SK-N-SH treated with all-trans-retinoic acid at 6 μM for 48 hours (cell line): Measurements from ENCODE around the gene RAB4B.
"Not testable (repeated sequence)": the region's sequence is repeated elsewhere in the genome, so short reads cannot be mapped to it uniquely, and the experiment has no call there.

Experiments used
- ATAC-seq: fragments of 200-7000 bp; cut with Tn5 transposase; 3 replicates; pipeline ENCODE4 v1.9.1; 2020; ENCODE audit warnings: mild to moderate bottlenecking, moderate library complexity
- CREB5 ChIP-seq: fragments of 250-450 bp; sonication (Bioruptor Pico); IDR thresholded peaks from 2 replicates; pipeline ENCODE4 v1.5.1; 2020; ENCODE audit warnings: low read depth, mild to moderate bottlenecking, moderate library complexity
- CSDC2 ChIP-seq: fragments of 250-450 bp; sonication (Bioruptor Pico); IDR thresholded peaks from 2 replicates; pipeline ENCODE4 v1.5.0; 2020; ENCODE audit warnings: mild to moderate bottlenecking, moderate library complexity
- CSRNP3 ChIP-seq: fragments of 250-450 bp; sonication (Bioruptor Pico); IDR thresholded peaks from 2 replicates; pipeline ENCODE4 v1.5.1; 2021; ENCODE audit warnings: mild to moderate bottlenecking, moderate library complexity
- GLIS3 ChIP-seq: fragments of 250-450 bp; sonication (Bioruptor Pico); IDR thresholded peaks from 2 replicates; pipeline ENCODE4 v1.5.0; 2020; ENCODE audit warnings: mild to moderate bottlenecking, moderate library complexity
- ISL1 ChIP-seq: fragments of 250-450 bp; sonication (Bioruptor Pico); IDR thresholded peaks from 2 replicates; pipeline ENCODE4 v2.1.2; 2022; ENCODE audit warnings: mild to moderate bottlenecking, moderate library complexity
- OSR1 ChIP-seq: fragments of 250-450 bp; sonication (Bioruptor Pico); IDR thresholded peaks from 2 replicates; pipeline ENCODE4 v1.8.0; 2022; ENCODE audit warnings: moderate library complexity, mild to moderate bottlenecking, inconsistent platforms
- PATZ1 ChIP-seq: fragments of 250-450 bp; sonication (Bioruptor Pico); IDR thresholded peaks from 2 replicates; pipeline ENCODE4 v1.8.0; 2020; ENCODE audit warnings: mild to moderate bottlenecking, moderate library complexity, borderline replicate concordance
- POU6F1 ChIP-seq: fragments of 250-450 bp; sonication (Bioruptor Pico); IDR thresholded peaks from 2 replicates; pipeline ENCODE4 v1.8.0; 2021; ENCODE audit warnings: low read depth, mild to moderate bottlenecking, moderate library complexity, borderline replicate concordance
- PPARA ChIP-seq: fragments of 250-450 bp; sonication (Bioruptor Pico); IDR thresholded peaks from 2 replicates; pipeline ENCODE4 v1.5.0; 2020; ENCODE audit warnings: mild to moderate bottlenecking, borderline replicate concordance
- RARB ChIP-seq: fragments of 250-450 bp; sonication (Bioruptor Pico); IDR thresholded peaks from 2 replicates; pipeline ENCODE4 v1.8.0; 2021; ENCODE audit warnings: mild to moderate bottlenecking, moderate library complexity
- TCF4 ChIP-seq: fragments of 250-450 bp; sonication (Bioruptor Pico); IDR thresholded peaks from 2 replicates; pipeline ENCODE4 v1.8.0; 2021; ENCODE audit warnings: mild to moderate bottlenecking, moderate library complexity, borderline replicate concordance
- TOX ChIP-seq: fragments of 250-450 bp; sonication (Bioruptor Pico); IDR thresholded peaks from 2 replicates; pipeline ENCODE4 v1.8.0; 2021; ENCODE audit warnings: mild to moderate bottlenecking, moderate library complexity, borderline replicate concordance
- TSHZ2 ChIP-seq: fragments of 250-450 bp; sonication (Bioruptor Pico); IDR thresholded peaks from 2 replicates; pipeline ENCODE4 v1.5.0; 2020; ENCODE audit warnings: mild to moderate bottlenecking, moderate library complexity
- ZC3H10 ChIP-seq: fragments of 250-450 bp; sonication (Bioruptor Pico); IDR thresholded peaks from 2 replicates; pipeline ENCODE4 v1.5.1; 2021; ENCODE audit warnings: mild to moderate bottlenecking, moderate library complexity
- ZFP3 ChIP-seq: fragments of 250-450 bp; sonication (Bioruptor Pico); IDR thresholded peaks from 2 replicates; pipeline ENCODE4 v1.5.0; 2020; ENCODE audit warnings: mild to moderate bottlenecking, moderate library complexity
- ZFP30 ChIP-seq: fragments of 450-650 bp; formaldehyde crosslinking; IDR thresholded peaks from 2 replicates; pipeline ENCODE4 v1.5.0; 2022; ENCODE audit warnings: mild to moderate bottlenecking, moderate library complexity
- ZNF70 ChIP-seq: fragments of 450-650 bp; formaldehyde crosslinking; IDR thresholded peaks from 2 replicates; pipeline ENCODE4 v1.5.0; 2020; ENCODE audit warnings: mild to moderate bottlenecking, moderate library complexity

Gene RAB4B

GRCh38 chr19:40827386-40828247 lies 49.6 kb downstream of the RAB4B start:
- no peak for ATAC-seq
- no peak for TF ChIP-seq ZFP3 (CRISPR knock-in tag)
- TF ChIP-seq CREB5 = no peak
- no peak for TF ChIP-seq GLIS3 (CRISPR knock-in tag)
- no peak for TF ChIP-seq ZC3H10
- no peak for TF ChIP-seq CSRNP3 (CRISPR knock-in tag)
- TF ChIP-seq TOX (CRISPR knock-in tag) = no peak
- TF ChIP-seq CSDC2 (CRISPR knock-in tag) = no peak
- no peak for TF ChIP-seq ISL1
- TF ChIP-seq POU6F1 (CRISPR knock-in tag) = no peak
- no peak for TF ChIP-seq TCF4 (CRISPR knock-in tag)
- no peak for TF ChIP-seq RARB (CRISPR knock-in tag)
- TF ChIP-seq ZFP30 (CRISPR knock-in tag) = no peak
- TF ChIP-seq OSR1 (CRISPR knock-in tag) = no peak

- TF ChIP-seq ZNF70 (CRISPR knock-in tag) (no peak), TSHZ2 (CRISPR knock-in tag) (no peak), ZC3H10 (no peak), POU6F1 (CRISPR knock-in tag) (no peak)
These were observed 51.2 kb downstream of the RAB4B start for GRCh38 chr19:40829205-40829604.

GRCh38 chr19:40830741-40831140 lies 52.7 kb downstream of the RAB4B start:
- not testable (repeated sequence) for ATAC-seq

More at GRCh38 chr19:40829205-40829604, 51.2 kb downstream of the RAB4B start:
- no peak for ATAC-seq

GRCh38 chr19:40831502-40832430 lies 53.7 kb downstream of the RAB4B start:
- ATAC-seq = no peak; the same call in 2 of the 3 replicates
- TF ChIP-seq RARB (CRISPR knock-in tag) (no peak), OSR1 (CRISPR knock-in tag) (no peak), PPARA (CRISPR knock-in tag) (no peak), POU6F1 (CRISPR knock-in tag) (no peak), CSDC2 (CRISPR knock-in tag) (no peak), PATZ1 (CRISPR knock-in tag) (no peak), ISL1 (no peak)
